C4-2B (cell line): Measurements from ENCODE around the gene SFMBT1.

Experiments used
- CTCF ChIP-seq: fragments of 450-650 bp; conservative IDR thresholded peaks from 2 replicates; pipeline ENCODE4 v1.5.1; 2017; ENCODE audit warnings: mild to moderate bottlenecking
- ZFX ChIP-seq: fragments of 450-650 bp; IDR thresholded peaks from 2 replicates; pipeline ENCODE4 v1.6.1; 2017

DNA sequence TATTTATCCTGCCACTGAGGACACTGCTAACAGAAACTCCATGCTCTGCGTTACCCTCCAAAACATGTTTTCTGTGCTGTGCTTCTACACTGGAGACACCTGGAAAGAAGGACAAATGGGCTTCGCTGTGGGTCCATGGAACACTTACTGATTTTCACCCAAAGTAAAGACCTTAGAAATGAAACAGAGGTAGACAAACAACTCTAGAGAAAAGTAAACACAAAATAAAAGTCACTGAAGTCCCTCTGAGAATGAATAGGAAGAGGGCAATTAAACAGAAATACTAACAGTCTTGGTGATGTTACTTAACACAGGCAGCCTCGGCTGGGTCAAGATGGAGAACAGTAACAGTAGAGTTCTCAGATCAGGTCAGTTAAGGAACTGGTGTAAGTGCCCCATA is 141.9 kb downstream of the SFMBT1 start:
- TF ChIP-seq CTCF: no peak
- no peak for TF ChIP-seq ZFX
